K562 (cell line): ENCODE results near the gene CAPRIN1. TPM values are rescaled to one million over a fixed set of nuclear protein-coding genes. Genes with fewer than 3 reads are reported as not detected.

Experiments
- HMGN3 ChIP-seq: IDR thresholded peaks from 2 replicates; pipeline ENCODE4 v1.6.1; 2011; ENCODE audit warnings: borderline replicate concordance, low read depth, mild to moderate bottlenecking, mixed read lengths, low read length; ENCODE audit not compliant: insufficient read length; ENCODE audit errors: extremely low read depth
- RREB1 ChIP-seq: fragments of 250-450 bp; sonication (Bioruptor Pico); IDR thresholded peaks from 2 replicates; pipeline ENCODE4 v1.4.0; 2020
- polyA plus RNA-seq, 8 experiments: library from polyadenylated mRNA; depleted of rRNA in 4 of 8; stranded (reverse) in 5 of 8; unstranded in 3 of 8; fragments of >200 nt; fragmentation: Nextera tagmentation in 2 of 8; fragmentation: Illumina TruSeq in 1 of 8; extraction: Ambion mirVana in 2 of 8; extraction: Trizol in 1 of 8; gene quantifications; 2 replicates each; pipeline versions ENCODE4 v1.2.1 to v1.2.3, GENCODE V29; 2011 to 2014; ENCODE audit warnings: inconsistent platforms in 1 of 8, missing spikeins in 1 of 8
- total RNA-seq, 7 experiments: library from RNA; depleted of rRNA in 6 of 7; stranded (reverse); fragments of >200 nt in 6 of 7; fragmentation: Illumina TruSeq in 2 of 7; extraction: Trizol in 2 of 7; gene quantifications; 2 replicates each; pipeline versions ENCODE4 v1.2.1 to v1.2.3, GENCODE V29; 2011 to 2021; ENCODE audit warnings: low replicate concordance in 1 of 7
- TF ChIP-seq, protein P1 (sequence below), 3 experiments: IDR thresholded peaks in 2 of 3; conservative IDR thresholded peaks in 1 of 3; 2 replicates each; pipeline ENCODE4 v1.5.1; 2011 to 2012; ENCODE audit warnings: low read length in 3 of 3, mild to moderate bottlenecking in 3 of 3, control low read depth in 2 of 3, improper control_type of control experiment in 1 of 3, inconsistent platforms in 1 of 3, low read depth in 1 of 3, mixed read lengths in 1 of 3, moderate library complexity in 1 of 3; ENCODE audit not compliant: insufficient read depth in 2 of 3

CAPRIN1 gene
- total and polyA plus RNA-seq, 9 of the 15 experiments (the other 6 are each of a cell fraction or from before 2014, with no cell fraction given), result 49.6 to 271 (median 244) TPM

- no peak for TF ChIP-seq RREB1
- TF ChIP-seq, protein P1, sequence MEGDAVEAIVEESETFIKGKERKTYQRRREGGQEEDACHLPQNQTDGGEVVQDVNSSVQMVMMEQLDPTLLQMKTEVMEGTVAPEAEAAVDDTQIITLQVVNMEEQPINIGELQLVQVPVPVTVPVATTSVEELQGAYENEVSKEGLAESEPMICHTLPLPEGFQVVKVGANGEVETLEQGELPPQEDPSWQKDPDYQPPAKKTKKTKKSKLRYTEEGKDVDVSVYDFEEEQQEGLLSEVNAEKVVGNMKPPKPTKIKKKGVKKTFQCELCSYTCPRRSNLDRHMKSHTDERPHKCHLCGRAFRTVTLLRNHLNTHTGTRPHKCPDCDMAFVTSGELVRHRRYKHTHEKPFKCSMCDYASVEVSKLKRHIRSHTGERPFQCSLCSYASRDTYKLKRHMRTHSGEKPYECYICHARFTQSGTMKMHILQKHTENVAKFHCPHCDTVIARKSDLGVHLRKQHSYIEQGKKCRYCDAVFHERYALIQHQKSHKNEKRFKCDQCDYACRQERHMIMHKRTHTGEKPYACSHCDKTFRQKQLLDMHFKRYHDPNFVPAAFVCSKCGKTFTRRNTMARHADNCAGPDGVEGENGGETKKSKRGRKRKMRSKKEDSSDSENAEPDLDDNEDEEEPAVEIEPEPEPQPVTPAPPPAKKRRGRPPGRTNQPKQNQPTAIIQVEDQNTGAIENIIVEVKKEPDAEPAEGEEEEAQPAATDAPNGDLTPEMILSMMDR (IDR thresholded peaks at IDR 0.05 in 2 of 3, conservative IDR thresholded peaks at IDR 0.05 in 1 of 3; ENCODE audit: insufficient read depth in 2 of 3, low read depth in 1 of 3, low read length in 3 of 3), result peak; percentile 41 to 45 (median 45); a peak in 5 of 6 replicates
- peak; percentile 33 for TF ChIP-seq HMGN3
Observed at GRCh38 chr11:34149786-34150185, 98.3 kb downstream of the CAPRIN1 start (continued).
